Activated CD8-positive, alpha-beta memory T cell treated with anti-CD3 and anti-CD28 coated beads for 48 hours (primary cell): ENCODE measurements around the gene GMDS.

ENCODE experiments used
- DNase-seq, 3 experiments: peaks; one replicate each; pipeline ENCODE4 v3.0.0-alpha.2; 2020; ENCODE audit warnings: low read depth in 2 of 3, low spot score in 2 of 3

The GMDS gene

DNA sequence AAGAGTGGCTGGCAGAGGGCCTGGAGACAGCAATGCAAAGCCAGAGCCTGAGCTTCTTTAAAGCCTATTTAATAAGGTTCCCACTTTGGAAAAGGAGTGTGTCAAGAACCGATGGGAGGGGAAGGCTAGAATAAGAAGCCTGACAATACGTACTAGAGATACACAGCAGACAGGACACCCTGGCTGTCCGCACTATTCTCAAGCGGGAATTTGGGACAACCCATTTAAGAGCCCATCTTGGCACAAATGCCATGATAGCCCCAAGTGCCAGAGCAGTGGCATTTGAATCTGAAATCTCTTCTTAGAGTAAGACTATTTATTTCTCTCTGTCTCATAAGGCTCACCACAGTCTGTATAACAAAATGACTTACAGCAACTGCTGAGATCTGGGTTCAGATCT lies 3.1 kb downstream of the GMDS start:
- DNase-seq, result no peak

DNA sequence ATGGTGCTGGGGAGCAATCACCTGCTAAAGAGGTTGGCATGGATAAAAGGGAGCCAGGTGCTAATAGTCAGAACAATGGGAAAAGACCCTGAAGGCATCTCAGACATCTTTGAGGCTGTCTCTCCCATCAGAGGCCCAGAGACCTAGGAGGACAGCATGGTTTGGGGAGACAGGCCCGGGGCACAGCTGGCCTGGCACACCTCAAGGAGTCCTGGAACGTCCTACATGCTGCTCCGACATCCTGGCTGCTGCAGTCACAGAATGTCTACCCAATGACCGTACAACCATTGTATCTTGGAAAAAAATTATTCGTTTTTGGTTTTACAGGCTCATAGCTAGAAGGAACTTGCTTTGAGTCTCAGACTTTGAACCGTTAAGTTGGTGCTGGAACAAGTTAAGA lies 4.4 kb downstream of the GMDS start:
- no peak for DNase-seq

DNA sequence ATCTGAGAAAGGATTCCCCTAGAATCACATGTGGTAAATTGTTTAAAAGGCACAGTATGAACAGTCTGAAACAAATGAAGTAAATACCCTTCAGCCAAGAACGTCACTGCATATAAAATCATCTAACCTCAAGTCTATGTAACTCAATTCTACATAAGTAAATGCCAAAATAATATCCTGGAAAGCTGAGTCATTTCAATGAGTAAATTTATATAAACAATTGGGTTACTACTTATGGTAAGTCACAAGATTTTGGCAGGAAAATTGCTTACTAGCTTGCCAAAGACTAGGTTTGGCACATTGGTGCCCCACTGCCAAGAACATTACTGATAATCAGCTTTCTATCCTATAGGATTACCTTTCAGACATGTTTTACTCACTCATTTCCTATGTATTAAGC lies 8.4 kb downstream of the GMDS start:
- no peak for DNase-seq

DNA sequence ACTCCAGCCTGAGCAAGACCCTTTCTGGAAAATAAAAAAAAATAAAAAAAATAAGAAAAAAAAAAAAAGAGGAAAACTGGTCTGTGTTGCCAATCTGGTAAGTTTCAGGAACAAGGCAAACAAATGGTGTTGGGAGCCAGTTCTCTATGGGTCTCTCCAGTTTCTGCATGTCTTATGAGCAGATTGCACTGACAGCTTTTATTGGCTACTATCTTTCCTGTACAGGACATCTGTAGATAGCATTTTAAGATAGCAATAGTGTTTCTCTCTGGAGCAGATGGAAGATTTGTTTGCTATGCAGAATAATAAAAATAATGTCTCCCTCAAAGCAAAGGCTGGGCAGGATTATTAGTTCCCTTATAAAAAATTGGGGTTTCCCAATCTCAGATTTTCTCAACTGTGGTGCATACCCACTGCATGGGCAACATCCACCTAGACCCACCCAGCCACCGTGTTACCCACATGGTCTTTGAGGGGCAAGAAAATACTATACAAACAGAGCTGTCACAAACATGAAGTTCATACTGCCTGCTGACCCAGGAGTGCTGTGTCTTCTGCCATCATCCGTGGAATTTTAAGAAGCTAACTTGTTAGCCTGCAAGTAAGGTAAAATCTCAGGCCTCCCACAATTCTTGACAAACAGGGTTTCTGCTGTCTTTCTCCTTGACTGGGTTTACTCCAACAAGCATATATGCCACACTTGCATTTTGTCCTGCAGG lies 9.5 kb downstream of the GMDS start:
- no peak for DNase-seq

DNA sequence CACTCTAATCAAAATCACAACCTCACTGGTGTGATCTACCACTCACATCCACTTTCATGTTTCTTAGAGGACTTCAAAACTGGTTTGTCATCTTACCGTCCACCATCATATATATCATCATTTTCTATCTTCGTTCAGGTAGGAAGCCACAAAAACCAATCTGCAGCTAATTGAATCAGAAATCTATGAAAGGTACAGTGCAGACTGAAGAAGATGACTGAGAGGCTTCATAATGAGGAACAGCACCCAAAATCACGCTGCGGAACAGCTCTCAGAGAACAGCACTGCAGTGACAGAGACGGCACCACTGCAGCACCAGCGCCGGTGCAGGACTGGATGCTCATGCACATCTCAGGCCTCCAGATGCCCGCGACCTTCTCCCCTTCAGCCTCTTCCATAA lies 13.0 kb downstream of the GMDS start:
- no peak for DNase-seq

DNA sequence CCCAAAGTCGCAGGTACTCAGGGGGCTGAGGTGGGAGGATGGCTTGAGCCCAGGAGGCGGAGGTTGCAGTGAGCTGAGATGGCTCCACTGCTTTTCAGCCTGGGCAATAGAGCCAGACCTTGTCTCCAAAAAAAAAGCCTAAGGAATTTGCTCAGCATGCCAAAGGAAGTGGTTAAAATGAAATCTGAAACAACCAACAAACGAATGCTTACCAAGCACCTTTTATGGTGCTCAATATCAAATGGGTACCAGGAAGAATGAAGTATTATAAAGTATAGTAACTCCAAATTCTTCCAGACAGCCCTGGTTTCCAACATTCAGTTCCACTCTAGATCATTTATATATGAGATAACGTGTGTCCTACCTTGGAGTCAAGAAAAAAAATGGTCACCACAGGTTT lies 14.0 kb downstream of the GMDS start:
- DNase-seq, result no peak

DNA sequence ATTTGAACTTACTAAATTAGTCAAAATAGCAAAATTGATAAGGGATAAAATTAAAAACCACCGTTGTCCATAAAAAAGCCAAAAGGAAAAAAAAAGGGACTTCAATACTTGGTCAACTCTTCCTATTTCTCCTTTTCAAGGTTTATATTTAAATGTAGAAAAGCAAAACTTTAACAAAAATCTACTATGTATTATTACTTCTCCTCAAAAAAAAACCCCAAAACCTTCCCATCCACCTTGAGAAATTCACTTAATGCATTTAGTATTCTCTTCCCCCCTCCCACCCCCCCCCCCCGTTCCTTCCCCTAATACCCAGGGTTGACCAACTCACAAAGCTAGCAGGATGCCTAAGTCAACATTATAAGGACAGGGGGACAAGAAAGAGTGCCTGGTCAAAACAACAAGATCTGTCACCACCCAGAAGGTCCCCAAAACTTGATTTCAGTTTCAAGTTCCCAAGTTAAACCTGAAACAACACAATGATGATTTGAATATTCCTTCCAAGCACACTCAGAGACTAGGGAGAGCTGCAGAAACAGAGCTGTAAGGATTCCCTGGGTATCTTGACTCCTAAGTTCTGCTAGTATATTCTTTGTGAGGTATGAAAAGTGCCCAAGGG lies 14.6 kb downstream of the GMDS start:
- no peak for DNase-seq

DNA sequence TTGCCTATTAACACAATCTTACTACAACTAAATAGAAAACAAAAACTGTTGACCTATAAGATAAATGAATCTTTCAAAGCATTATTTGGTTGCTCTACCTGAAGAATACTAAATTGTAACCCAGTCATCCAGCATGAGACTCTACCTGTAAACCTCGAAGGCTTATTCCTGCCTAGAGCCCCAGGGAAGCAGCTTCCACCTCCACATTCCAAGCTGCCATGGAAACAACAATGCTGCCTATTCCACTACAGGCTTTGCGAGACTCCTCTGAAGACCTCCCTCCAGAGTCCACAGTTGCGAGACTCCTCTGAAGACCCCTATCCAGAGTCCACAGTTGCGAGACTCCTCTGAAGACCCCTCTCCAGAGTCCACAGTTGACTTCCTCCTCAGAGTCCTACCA lies 15.7 kb downstream of the GMDS start:
- DNase-seq, result no peak

DNA sequence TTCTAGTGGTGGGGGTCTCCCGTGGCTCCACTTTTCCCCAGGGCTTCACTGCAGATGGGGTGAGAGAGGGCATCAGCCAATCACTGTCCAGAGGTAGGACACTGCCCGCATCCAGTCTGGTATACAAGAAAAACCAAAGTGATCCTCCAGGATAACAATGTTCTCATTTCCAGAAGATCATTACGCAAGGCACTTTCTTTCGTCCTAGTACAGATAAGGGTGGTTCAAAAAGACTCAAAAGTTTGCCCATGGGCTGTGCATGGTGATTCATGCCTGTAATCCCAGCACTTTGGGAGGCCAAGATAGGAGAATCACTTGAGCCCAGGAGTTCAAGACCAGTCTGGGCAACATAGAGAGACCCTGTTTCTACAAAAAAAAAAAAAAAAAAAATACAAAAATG lies 16.4 kb downstream of the GMDS start:
- no peak for DNase-seq

DNA sequence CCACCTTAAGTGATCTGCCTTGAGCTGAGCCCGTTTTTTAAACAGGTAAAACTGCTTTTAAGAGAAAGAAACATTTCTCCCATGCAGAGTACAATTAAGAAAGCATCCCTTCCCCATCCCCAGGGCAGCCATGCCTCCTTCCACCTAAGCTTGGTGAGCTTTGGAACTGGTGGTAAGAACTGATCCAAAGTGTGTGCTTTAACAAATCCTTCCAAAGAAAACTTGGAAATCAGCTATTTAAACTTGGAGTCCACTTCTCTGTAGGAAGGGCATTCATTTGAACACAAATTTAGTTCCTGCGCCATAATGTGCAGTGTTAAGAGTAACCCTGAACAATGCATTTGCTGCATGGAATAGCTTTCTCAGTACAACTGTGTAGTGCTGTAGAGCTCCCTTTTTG lies 17.0 kb downstream of the GMDS start:
- no peak for DNase-seq

DNA sequence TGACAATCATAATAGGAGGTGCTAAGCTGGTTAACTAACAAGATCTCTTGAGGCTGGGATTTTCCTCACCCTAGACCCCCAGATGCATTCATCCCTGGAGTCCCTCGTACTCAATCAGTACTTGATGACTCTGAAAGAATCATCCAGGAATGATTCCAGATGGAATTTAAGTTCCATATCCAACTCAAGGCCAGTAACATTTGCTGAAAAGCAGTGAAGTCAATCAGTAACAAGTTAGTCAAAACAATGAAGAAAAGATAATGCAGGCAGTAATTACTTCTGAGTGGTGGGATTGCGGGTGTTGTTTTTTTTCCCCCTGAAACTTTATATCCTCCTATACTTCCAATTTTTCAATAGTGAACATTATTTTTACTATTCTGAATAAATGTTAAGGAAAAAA lies 18.6 kb downstream of the GMDS start:
- no peak for DNase-seq

DNA sequence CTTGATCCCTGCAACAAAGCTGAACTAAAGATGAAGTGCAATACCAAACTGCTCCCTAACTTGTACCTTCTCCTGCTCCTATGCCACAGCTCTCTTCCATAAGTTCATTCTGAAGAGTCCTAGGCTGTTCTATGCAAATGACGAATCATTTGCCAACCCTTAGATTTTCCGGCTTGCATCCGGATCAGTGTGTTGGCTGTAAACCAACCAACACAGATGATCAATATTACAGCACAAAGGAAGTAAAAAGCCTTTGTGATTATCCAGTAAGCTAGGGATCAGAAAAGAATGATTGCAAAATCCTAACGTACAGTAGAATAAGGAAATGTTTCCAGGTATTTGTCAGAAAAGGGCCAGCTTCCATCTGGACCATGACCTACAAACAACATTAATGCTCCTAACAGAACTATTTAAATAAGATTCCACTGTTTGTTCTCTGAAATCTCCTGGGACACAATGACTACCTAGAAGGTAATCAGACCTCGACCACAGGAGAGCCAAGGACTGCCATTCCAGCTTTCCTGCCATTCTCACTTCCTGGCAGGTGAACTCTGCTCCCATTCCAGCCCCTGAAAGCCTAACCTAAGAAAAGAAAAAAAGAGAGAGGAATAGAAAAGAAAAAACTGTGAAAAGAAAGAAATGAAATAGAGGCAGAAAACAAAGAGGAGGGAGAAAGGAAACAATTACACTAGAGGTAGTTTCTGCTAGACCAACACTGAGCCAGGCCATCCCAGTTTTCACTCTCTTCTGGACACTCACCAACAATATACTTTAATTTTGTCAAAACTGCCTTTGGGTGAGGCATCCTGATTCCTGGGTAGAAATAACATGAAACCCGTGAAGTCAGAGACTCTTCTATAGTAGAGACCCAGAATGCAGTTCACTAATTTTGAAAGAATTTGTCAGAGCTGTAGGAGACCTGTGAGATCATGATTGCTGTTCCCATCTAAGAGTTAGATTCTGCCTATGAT lies 19.7 kb downstream of the GMDS start:
- DNase-seq, result no peak

DNA sequence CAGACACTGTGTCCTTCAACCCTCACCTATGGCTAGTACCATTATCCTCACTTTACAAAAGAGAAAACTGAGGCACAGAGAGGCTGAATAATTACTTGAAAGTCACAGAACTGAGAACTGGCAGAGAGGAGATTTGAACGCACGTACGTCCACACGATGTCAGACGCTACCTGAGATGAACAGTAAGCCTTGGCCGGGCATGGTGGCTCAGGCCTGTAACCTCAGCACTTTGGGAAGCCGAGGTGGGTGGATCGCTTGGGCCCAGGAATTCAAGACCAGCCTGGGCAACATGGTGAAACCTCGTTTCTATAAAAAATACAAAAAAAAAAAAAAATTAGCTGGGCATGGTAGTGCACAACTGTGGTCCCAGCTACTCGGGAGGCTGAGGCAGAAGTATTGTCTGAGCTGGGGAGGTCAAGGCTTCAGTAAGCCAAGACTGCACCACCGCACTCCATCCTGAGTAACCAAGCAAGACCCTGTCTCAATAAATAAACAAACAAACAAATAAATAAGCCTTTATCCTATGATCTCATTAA lies 20.5 kb downstream of the GMDS start:
- DNase-seq, result no peak

DNA sequence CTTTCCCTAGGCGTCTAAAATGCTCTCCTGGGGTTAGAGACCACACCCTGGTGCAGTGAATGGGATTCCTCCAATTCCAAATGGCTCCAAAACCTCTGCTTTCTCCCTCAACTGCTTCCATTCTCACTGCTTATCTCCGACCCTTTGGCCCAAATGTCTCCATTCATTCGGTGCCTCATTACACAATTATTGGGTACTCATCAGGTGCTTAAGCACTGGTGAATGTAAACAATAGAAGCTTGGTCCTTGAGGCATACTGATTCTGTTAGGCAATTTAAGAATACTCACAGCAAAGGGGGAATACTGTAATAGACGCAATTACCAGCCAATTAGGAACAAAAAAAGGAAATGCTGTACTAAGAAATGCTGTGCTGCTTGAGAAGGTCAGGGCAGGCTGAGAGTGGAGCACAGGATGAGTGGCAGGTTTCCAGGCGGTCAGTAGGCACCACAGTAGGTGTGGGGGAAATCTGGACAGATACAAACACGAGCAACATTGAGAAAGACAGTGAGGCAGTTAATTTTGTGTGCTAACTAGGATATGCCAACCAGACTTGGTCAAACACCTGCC lies 23.0 kb downstream of the GMDS start:
- no peak for DNase-seq

DNA sequence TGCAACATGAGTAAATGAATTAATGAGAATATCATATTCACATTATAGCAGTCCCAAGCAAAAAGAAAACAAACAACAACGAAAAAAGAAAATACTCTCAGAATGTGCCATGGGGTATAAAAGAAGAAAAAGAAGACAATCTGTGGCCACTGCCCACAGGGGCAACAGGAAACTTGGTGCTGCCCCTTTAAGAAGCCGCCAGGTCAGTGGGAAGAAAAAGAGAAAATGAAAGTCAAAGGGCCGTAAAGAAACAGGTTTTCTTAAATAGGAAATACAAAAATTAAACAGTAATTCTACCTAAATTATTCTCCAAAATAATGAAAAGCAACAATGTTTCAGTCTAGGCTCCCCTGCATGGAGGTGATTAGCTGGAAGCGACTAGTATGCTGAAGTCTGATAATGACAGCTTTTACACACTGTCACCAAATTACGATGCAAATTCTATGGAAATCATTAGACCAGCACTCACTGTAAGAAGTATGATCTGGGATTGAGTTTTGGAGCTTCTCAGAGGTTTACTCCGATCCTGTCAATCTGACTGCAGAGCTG lies 23.6 kb downstream of the GMDS start:
- DNase-seq, result no peak

DNA sequence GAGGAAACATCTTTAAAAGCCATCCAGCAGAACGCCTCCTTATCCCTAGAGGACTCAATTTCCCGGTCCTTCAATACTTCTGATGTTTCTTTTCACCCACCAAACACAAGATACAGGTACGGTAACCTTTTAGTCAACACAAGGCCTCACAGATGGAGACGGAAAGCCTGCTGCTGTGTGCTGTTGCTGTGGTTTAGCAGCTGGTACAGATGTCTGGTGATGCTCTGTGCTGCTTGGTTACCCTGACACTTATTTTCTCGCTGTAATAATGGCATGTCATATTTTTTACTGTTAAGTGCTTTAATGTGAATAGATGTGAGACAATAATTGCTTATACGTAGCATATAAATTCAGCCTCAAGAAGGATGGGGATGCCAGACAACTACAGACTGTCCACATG lies 25.3 kb downstream of the GMDS start:
- DNase-seq, result no peak

DNA sequence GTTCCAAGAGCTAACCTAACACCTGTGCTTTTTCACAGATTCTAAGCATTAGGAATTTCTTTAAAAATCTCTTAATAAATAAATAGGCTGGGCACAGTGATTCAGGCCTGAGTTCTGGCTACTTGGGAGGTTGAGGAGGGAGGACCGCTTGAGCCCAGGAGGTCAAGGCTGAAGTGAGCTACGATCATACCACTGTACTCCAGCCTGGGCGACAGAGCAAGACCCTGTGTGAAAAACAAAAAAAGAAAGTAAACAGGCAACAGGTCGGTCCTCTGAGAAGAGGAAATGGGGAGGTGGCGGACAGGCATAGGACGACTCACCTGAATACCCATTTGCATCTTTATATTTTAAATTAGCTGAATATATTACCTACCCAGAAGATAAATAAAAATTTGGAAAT lies 26.5 kb downstream of the GMDS start:
- DNase-seq, result no peak

DNA sequence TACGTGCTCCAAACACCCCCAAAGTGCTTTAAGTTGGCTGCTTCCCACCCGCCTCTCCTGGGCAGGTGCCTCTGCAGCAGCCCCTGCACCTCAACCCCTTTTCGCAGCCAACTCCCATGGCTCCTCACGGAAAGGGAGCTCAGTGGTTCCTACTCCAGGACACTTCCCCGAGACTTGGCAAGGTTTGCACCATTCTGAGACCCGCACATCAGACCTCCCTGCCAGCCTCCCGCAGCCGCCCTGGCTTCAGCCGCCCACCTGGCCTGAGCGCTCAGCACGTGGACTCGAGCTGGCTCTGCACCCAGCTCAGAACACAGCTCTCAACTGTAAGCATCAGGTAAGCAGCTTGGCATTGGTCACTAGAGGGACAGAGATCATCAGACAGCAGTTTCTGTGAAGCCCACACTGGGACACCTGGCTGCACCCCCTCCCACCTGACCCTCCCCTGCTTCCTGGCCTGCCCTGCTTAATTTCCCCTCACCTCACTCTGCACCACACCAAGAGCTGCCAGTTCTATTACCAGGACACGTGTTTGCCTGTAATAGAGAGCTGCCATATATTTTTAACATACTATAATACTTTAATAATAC lies 28.5 kb downstream of the GMDS start:
- DNase-seq, result no peak

DNA sequence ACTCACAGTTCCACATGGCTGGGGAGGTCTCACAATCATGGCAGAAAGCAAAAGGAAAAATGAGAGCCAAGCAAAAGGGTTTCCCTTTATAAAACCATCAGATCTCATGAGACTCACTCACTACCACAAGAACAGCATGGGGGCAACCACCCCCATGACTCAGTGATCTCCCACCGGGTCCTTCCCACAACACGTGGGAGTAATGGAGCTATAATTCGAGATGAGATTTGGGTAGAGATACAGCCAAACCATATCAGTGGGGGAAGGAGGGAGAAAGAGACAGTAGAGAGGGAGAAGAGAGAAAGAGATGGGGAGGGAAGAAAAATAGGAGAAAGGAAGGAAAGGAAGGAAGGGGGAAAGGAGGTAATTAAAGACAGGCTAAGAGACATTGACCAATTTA lies 30.1 kb downstream of the GMDS start:
- DNase-seq, result no peak

DNA sequence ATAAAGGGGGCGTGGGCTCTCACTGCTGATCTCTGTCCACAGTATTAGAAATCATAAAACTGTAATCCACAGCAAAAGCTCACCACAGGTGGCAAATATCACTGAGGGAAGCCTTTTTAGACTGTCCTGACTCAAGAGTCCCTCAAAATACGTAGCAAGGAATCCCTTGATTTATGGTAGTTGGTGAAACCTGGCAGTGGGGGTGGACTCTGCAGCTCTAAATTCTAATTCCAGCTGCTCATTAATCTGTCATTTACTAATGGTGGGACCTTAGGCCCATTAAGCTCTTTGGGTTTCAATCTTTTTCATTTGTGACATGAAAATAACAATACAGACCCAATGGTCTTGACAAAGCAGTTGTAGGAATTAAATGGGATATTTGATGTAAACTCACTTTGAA lies 32.3 kb downstream of the GMDS start:
- no peak for DNase-seq
